HepG2 (cell line): ENCODE measurements around the gene VWA3A. TPM values are rescaled to one million over a fixed set of nuclear protein-coding genes. Genes with fewer than 3 reads are reported as not detected.

Experiments used
- BHLHE40 ChIP-seq: IDR thresholded peaks from 2 replicates; pipeline ENCODE4 v1.6.1; 2011; ENCODE audit warnings: low read length, improper control_type of control experiment
- ELF3 ChIP-seq: IDR thresholded peaks from 2 replicates; pipeline ENCODE4 v1.6.1; 2016; ENCODE audit warnings: missing genetic modification reagents, missing compliant biosample characterization
- HMGA1 ChIP-seq: sonication (generic); formaldehyde crosslinking; conservative IDR thresholded peaks from 2 replicates; pipeline ENCODE4 v1.4.0; 2020; ENCODE audit warnings: missing genetic modification reagents
- KLF16 ChIP-seq, 2 experiments: sonication (generic) in 1 of 2; formaldehyde crosslinking in 1 of 2; IDR thresholded peaks; 2 replicates each; pipeline versions ENCODE4 v1.6.1 to v1.8.0; 2016 to 2023; ENCODE audit warnings: missing genetic modification reagents in 2 of 2, missing compliant biosample characterization in 1 of 2
- NR2C2 ChIP-seq: sonication (generic); formaldehyde crosslinking; IDR thresholded peaks from 2 replicates; pipeline ENCODE4 v1.4.0; 2020; ENCODE audit warnings: missing genetic modification reagents, mild to moderate bottlenecking, moderate library complexity, borderline replicate concordance
- PHB2 ChIP-seq: fragments of 450-650 bp; IDR thresholded peaks from 2 replicates; pipeline ENCODE4 v1.6.1; 2018; ENCODE audit not compliant: partially characterized antibody
- RBAK ChIP-seq: sonication (generic); formaldehyde crosslinking; IDR thresholded peaks from 2 replicates; pipeline ENCODE4 v1.5.1; 2020; ENCODE audit warnings: mild to moderate bottlenecking, missing genetic modification reagents
- ZBTB38 ChIP-seq: sonication (generic); formaldehyde crosslinking; IDR thresholded peaks from 2 replicates; pipeline ENCODE4 v1.5.1; 2020; ENCODE audit warnings: mild to moderate bottlenecking, missing genetic modification reagents
- ZNF3 ChIP-seq: IDR thresholded peaks from 2 replicates; pipeline ENCODE4 v1.7.0; 2017; ENCODE audit warnings: inconsistent platforms
- ZNF496 ChIP-seq: sonication (generic); formaldehyde crosslinking; IDR thresholded peaks from 2 replicates; pipeline ENCODE4 v1.8.1; 2023; ENCODE audit warnings: mild to moderate bottlenecking, moderate library complexity, missing genetic modification reagents; ENCODE audit not compliant: insufficient replicate concordance
- ZNF530 ChIP-seq: sonication (generic); formaldehyde crosslinking; IDR thresholded peaks from 2 replicates; pipeline ENCODE4 v1.5.0; 2020; ENCODE audit warnings: low read depth, mild to moderate bottlenecking, missing genetic modification reagents
- ZNF567 ChIP-seq: sonication (generic); formaldehyde crosslinking; IDR thresholded peaks from 2 replicates; pipeline ENCODE4 v1.8.1; 2023; ENCODE audit warnings: mild to moderate bottlenecking, missing genetic modification reagents, borderline replicate concordance
- ZNF800 ChIP-seq: sonication (generic); formaldehyde crosslinking; IDR thresholded peaks from 2 replicates; pipeline ENCODE4 v1.4.0; 2020; ENCODE audit warnings: missing genetic modification reagents
- ZNF891 ChIP-seq: sonication (generic); formaldehyde crosslinking; IDR thresholded peaks from 2 replicates; pipeline ENCODE4 v1.5.0; 2020; ENCODE audit warnings: mild to moderate bottlenecking, missing genetic modification reagents
- ZSCAN9 ChIP-seq: IDR thresholded peaks from 2 replicates; pipeline ENCODE4 v1.6.1; 2016; ENCODE audit warnings: borderline replicate concordance
- polyA plus RNA-seq, 8 experiments: library from polyadenylated mRNA; depleted of rRNA in 3 of 8; stranded (reverse) in 7 of 8; unstranded in 1 of 8; fragments of >200 nt; fragmentation: Illumina TruSeq in 4 of 8; extraction: Trizol in 4 of 8; gene quantifications; 2 replicates each; pipeline versions ENCODE4 v1.2.1 to v1.2.3, GENCODE V29; 2011 to 2016; ENCODE audit warnings: low read depth in 4 of 8, missing spikeins in 1 of 8, mixed read lengths in 1 of 8; ENCODE audit not compliant: insufficient read depth in 1 of 8
- total RNA-seq, 5 experiments: library from RNA; depleted of rRNA; stranded (reverse); fragments of >200 nt; fragmentation: Illumina TruSeq; extraction: Trizol; gene quantifications; 2 replicates each; pipeline ENCODE4 v1.2.3, GENCODE V29; 2016; ENCODE audit warnings: low read depth in 1 of 5
- TF ChIP-seq, protein P1 (sequence below): sonication (generic); formaldehyde crosslinking; IDR thresholded peaks from 2 replicates; pipeline ENCODE4 v1.4.0; 2020; ENCODE audit warnings: mild to moderate bottlenecking, missing genetic modification reagents, borderline replicate concordance
- TF ChIP-seq, protein P2 (sequence below): sonication (generic); formaldehyde crosslinking; conservative IDR thresholded peaks from 2 replicates; pipeline ENCODE4 v1.8.1; 2023; ENCODE audit warnings: missing genetic modification reagents
- TF ChIP-seq, protein P3 (sequence below): sonication (generic); formaldehyde crosslinking; IDR thresholded peaks from 2 replicates; pipeline ENCODE4 v1.9.0; 2021; ENCODE audit warnings: missing genetic modification reagents, borderline replicate concordance

Gene VWA3A
- total and polyA plus RNA-seq, 2 of the 13 experiments (the other 11 are each of a cell fraction or from before 2014, with no cell fraction given) = 0.03 to 0.07 TPM

GRCh38 chr16:22191532-22192260 is 99.4 kb downstream of the VWA3A start (continued):
- no peak for TF ChIP-seq ZNF891
- TF ChIP-seq, protein P1, sequence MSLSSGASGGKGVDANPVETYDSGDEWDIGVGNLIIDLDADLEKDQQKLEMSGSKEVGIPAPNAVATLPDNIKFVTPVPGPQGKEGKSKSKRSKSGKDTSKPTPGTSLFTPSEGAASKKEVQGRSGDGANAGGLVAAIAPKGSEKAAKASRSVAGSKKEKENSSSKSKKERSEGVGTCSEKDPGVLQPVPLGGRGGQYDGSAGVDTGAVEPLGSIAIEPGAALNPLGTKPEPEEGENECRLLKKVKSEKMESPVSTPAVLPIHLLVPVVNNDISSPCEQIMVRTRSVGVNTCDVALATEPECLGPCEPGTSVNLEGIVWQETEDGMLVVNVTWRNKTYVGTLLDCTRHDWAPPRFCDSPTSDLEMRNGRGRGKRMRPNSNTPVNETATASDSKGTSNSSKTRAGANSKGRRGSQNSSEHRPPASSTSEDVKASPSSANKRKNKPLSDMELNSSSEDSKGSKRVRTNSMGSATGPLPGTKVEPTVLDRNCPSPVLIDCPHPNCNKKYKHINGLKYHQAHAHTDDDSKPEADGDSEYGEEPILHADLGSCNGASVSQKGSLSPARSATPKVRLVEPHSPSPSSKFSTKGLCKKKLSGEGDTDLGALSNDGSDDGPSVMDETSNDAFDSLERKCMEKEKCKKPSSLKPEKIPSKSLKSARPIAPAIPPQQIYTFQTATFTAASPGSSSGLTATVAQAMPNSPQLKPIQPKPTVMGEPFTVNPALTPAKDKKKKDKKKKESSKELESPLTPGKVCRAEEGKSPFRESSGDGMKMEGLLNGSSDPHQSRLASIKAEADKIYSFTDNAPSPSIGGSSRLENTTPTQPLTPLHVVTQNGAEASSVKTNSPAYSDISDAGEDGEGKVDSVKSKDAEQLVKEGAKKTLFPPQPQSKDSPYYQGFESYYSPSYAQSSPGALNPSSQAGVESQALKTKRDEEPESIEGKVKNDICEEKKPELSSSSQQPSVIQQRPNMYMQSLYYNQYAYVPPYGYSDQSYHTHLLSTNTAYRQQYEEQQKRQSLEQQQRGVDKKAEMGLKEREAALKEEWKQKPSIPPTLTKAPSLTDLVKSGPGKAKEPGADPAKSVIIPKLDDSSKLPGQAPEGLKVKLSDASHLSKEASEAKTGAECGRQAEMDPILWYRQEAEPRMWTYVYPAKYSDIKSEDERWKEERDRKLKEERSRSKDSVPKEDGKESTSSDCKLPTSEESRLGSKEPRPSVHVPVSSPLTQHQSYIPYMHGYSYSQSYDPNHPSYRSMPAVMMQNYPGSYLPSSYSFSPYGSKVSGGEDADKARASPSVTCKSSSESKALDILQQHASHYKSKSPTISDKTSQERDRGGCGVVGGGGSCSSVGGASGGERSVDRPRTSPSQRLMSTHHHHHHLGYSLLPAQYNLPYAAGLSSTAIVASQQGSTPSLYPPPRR = no peak
- TF ChIP-seq ZNF496 (CRISPR knock-in tag) = no peak
- peak; percentile 21; the same call in 1 of the 2 replicates for TF ChIP-seq ZNF3
- TF ChIP-seq BHLHE40 = no peak
- no peak for TF ChIP-seq ZNF800 (CRISPR knock-in tag)
- no peak for TF ChIP-seq ZNF530 (CRISPR knock-in tag)
- TF ChIP-seq ZSCAN9 (CRISPR knock-in tag) = no peak
- TF ChIP-seq, protein P2, sequence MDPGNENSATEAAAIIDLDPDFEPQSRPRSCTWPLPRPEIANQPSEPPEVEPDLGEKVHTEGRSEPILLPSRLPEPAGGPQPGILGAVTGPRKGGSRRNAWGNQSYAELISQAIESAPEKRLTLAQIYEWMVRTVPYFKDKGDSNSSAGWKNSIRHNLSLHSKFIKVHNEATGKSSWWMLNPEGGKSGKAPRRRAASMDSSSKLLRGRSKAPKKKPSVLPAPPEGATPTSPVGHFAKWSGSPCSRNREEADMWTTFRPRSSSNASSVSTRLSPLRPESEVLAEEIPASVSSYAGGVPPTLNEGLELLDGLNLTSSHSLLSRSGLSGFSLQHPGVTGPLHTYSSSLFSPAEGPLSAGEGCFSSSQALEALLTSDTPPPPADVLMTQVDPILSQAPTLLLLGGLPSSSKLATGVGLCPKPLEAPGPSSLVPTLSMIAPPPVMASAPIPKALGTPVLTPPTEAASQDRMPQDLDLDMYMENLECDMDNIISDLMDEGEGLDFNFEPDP (CRISPR knock-in tag) = no peak
- TF ChIP-seq KLF16 (CRISPR knock-in tag; IDR thresholded peaks at IDR 0.05) = no peak
- TF ChIP-seq RBAK = 0 out of 2 replicates have a peak, but pooled peaks have one; percentile 19
- TF ChIP-seq ZNF567 (CRISPR knock-in tag) = no peak; the same call in 1 of the 2 replicates
- no peak for TF ChIP-seq NR2C2 (CRISPR knock-in tag)
- no peak for TF ChIP-seq HMGA1 (CRISPR knock-in tag)
- TF ChIP-seq ELF3 (CRISPR knock-in tag) = no peak
- TF ChIP-seq, protein P3, sequence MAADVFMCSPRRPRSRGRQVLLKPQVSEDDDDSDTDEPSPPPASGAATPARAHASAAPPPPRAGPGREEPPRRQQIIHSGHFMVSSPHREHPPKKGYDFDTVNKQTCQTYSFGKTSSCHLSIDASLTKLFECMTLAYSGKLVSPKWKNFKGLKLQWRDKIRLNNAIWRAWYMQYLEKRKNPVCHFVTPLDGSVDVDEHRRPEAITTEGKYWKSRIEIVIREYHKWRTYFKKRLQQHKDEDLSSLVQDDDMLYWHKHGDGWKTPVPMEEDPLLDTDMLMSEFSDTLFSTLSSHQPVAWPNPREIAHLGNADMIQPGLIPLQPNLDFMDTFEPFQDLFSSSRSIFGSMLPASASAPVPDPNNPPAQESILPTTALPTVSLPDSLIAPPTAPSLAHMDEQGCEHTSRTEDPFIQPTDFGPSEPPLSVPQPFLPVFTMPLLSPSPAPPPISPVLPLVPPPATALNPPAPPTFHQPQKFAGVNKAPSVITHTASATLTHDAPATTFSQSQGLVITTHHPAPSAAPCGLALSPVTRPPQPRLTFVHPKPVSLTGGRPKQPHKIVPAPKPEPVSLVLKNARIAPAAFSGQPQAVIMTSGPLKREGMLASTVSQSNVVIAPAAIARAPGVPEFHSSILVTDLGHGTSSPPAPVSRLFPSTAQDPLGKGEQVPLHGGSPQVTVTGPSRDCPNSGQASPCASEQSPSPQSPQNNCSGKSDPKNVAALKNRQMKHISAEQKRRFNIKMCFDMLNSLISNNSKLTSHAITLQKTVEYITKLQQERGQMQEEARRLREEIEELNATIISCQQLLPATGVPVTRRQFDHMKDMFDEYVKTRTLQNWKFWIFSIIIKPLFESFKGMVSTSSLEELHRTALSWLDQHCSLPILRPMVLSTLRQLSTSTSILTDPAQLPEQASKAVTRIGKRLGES (CRISPR knock-in tag) = no peak
- no peak for TF ChIP-seq PHB2
- no peak for TF ChIP-seq ZBTB38 (CRISPR knock-in tag)
